GM20000 (cell line): Measurements from ENCODE around the gene NEGR1.

Experiments
- DNase-seq: peaks from one replicate; pipeline ENCODE4 v3.0.0; 2012; ENCODE audit warnings: low spot score
- TF ChIP-seq, protein P1 (sequence below): IDR thresholded peaks from 2 replicates; pipeline ENCODE4 v1.5.1; 2012; ENCODE audit warnings: mild to moderate bottlenecking, control low read depth; ENCODE audit errors: extremely low read depth, missing control alignments

NEGR1 gene

DNA sequence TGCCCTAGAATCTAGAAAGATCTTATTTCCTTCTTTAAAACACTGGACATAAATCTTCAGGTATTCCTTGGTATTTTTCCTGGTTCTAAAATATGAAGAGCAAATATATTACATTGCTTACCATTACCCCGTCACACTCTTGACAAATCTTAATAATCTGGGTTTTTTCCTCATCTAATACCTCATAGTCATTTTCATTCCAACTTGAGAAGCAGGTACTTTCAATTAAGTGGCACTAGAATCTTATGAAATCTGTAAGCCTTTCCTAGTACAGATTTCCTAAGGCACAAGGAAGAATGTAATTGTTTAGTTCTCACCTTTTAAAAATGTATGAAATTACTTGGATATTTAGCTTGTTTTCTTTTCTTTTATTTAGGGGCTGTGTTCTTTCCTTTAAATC is 720.0 kb downstream of the NEGR1 start:
- TF ChIP-seq, protein P1, sequence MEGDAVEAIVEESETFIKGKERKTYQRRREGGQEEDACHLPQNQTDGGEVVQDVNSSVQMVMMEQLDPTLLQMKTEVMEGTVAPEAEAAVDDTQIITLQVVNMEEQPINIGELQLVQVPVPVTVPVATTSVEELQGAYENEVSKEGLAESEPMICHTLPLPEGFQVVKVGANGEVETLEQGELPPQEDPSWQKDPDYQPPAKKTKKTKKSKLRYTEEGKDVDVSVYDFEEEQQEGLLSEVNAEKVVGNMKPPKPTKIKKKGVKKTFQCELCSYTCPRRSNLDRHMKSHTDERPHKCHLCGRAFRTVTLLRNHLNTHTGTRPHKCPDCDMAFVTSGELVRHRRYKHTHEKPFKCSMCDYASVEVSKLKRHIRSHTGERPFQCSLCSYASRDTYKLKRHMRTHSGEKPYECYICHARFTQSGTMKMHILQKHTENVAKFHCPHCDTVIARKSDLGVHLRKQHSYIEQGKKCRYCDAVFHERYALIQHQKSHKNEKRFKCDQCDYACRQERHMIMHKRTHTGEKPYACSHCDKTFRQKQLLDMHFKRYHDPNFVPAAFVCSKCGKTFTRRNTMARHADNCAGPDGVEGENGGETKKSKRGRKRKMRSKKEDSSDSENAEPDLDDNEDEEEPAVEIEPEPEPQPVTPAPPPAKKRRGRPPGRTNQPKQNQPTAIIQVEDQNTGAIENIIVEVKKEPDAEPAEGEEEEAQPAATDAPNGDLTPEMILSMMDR, result no peak
- no peak for DNase-seq

DNA sequence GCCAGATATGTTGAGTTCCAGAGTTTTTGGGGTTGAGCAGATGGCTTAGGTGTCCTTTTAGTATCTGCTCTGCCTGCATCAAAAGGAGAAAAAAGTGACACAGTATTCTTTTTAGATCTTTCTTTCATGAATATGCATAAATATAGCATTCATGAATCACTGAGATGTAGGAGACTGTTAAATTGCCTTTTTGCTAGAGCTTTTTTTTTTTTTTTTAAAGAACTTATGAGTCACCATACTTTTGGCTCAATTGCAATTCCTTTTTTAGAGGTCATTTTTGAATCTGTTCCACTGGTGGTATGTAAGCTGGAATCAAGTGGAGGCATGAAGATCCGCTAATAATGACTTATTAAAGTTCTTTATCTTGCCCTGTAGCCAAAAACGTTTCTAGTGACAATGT is 720.6 kb downstream of the NEGR1 start:
- TF ChIP-seq, protein P1, result no peak
- DNase-seq, result no peak

DNA sequence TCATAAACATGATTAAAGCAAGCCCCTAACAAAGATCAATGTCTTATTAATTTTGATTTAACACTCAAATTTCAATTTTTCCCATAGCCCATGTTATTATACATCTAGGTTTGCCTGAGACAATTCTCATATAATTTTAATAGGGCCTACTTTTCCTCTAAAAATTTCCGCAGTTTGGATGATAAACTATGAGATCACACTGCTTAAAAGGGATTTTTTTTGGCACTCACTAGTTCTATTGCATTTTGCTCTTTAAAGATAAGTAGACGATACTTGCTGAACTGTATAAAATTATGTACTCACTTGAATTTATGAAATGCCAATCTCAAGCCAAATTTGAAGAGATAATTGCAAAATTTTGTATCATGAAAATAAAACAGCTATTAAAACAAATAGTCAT is 721.1 kb downstream of the NEGR1 start:
- DNase-seq, result no peak
- TF ChIP-seq, protein P1, result no peak

DNA sequence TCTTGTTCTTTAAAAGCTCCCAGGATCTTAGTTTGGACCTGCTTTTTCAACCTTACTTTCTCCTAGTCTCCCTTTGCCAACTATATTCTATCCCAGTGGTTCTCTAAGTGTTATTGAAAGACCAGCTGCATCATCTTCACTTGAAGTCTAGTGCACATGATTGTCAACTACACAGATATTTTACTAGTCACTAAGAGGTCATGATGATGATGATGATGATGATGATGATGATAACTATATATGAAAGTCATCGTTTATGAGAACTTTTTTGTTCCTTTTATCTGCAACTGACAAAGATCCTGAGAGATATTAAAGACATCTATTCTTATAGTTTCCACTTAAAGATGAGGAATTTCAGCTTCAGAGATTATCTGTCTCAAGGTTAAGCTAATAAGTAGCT is 722.5 kb downstream of the NEGR1 start:
- TF ChIP-seq, protein P1, result no peak

DNA sequence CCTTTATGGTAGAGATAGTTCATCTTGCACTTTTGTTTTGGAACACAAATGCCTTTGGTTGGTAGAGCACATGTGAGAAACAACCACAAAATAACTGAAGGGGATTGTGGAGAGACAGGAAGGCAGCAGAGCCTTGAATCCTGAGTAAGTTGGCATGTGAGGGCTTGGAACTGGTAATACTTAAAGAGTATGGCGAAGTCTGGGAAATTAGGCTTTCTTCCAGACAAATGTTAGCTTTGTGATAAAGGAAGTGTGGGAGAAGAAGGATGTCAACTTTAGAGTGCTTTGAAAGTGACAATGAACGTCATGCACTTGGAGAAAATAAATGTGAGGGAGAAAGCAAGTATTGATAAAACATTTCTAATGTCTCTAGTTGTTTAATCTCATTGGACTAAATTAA is 725.2 kb downstream of the NEGR1 start:
- TF ChIP-seq, protein P1, result no peak
- no peak for DNase-seq

More for the DNA sequence above, 722.5 kb downstream of the NEGR1 start:
- DNase-seq, result no peak

DNA sequence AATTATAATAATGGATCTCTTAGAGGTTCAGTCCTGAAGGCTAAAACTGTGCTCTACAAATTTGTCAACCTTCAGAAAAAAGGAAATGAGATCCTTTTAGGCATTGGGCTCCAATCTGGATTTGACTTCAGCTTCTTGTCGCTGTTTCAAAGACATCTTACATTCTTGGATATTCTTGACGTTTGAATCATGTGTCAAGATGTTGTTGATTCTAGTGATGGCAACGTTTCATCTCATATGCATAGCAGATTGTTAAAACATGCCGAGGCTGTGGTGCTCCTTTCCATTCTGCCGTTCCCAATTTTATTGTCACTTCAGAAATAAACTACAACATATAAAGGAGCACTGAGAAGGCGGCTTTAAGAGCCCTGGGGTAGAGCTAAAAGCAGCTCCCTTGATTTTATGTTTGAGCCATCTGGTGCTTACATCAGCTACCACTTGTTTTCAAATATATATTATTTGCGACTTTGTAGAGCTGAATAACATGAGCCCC is 733.9 kb downstream of the NEGR1 start:
- TF ChIP-seq, protein P1, result no peak
- DNase-seq, result no peak

DNA sequence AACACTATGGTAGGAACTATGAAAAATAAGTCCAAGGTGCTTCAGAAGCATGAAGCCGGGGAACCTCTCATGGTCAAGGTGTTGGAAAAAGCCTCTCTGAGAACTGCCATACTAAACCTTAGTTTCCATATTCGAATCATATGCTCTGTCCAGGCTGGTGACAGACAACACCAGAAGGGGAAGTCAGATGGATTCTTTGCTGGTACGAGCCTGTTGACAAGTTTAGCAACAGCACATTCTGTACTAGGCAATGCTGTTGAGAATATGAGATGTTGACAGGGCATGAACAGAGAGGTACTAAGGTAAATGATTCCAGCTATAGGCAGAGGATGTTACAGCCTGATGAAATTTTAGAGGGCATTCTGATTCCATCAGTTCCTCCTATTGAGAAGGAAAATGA is 740.2 kb downstream of the NEGR1 start:
- TF ChIP-seq, protein P1, result no peak
- DNase-seq, result no peak
